Lower lobe of right lung (tissue), 2 donors: ENCODE measurements around the gene B3GALT5. TPM values are rescaled to one million over a fixed set of nuclear protein-coding genes. Genes with fewer than 3 reads are reported as not detected.

Experiments
- ATAC-seq, 2 donors: fragments of 200-7000 bp; cut with Tn5 transposase; one replicate each; pipeline ENCODE4 v1.9.1; 2020 to 2022; ENCODE audit warnings: mild to moderate bottlenecking in 2 of 2, moderate library complexity in 2 of 2
- DNase-seq: peaks from one replicate; pipeline ENCODE4 v3.0.0-alpha.2; 2020
- H3K27ac ChIP-seq: fragments of 200-600 bp; one replicate; pipeline ENCODE4 v1.8.0; 2022
- H3K27me3 ChIP-seq: fragments of 200-600 bp; one replicate; pipeline ENCODE4 v1.8.0; 2022; ENCODE audit warnings: low read depth
- H3K36me3 ChIP-seq: fragments of 200-600 bp; one replicate; pipeline ENCODE4 v1.8.0; 2022; ENCODE audit warnings: mild to moderate bottlenecking
- H3K4me1 ChIP-seq: fragments of 200-600 bp; one replicate; pipeline ENCODE4 v1.8.0; 2022
- H3K4me3 ChIP-seq: fragments of 200-600 bp; one replicate; pipeline ENCODE4 v1.8.0; 2022; ENCODE audit warnings: mild to moderate bottlenecking
- H3K9me3 ChIP-seq: fragments of 200-600 bp; one replicate; pipeline ENCODE4 v1.8.0; 2022
- intact Hi-C: fragments of 100-400 bp; cut with DNase I; formaldehyde crosslinking; loops from one replicate; pipeline ENCODE4 v1.11.0; 2022
- total RNA-seq: library from RNA; stranded (reverse); fragmentation: NEBNext Ultra II Directional; extraction: Animal tissue kit (Norgen Biotek cat#: 25700); gene quantifications from one replicate; pipeline ENCODE4 v1.2.1, GENCODE V29; 2021
- TF ChIP-seq, protein P1 (sequence below): fragments of 200-600 bp; IDR thresholded peaks from one replicate; pipeline ENCODE4 v1.8.0; 2022; ENCODE audit warnings: antibody characterized with exemption, mild to moderate bottlenecking
- donor health status: DM: no; HTN: yes; CAD: no; lungs with severe emphysema.

B3GALT5 gene
- total RNA-seq, 1 donor from 2014 or later, result 1.5 TPM

DNA sequence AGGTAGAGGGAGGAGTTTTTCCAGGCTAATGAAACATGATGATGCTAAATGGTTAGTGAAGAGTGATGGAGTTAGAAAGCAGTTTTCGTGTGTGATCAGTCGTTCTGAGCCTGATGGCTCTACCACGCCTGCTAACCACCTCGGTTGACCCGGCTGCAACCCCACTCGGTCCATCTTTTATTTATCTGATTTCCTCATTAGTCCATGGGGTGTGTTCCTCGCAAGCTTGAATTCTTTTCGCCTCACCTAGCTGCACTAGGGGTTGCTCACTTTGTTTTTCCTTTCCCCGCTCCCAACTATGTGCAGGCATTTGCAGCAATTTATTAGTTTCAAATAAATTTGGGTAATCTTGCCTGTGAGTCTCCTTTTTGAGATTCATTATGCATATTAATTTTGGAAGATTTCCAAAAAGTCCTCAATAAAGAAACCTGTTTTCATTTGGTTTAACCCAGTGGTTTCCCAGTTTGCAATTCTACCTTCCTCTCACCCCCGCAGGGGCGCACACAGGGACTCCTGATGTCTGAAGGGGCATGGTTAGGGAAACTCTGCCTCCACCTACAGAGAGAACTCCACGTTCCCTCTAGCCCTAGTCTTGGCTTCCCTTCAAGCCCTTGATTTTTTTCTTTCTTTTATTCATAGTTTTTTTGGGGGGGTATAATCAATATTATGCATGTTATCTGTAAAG, 12.6 kb downstream of the B3GALT5 start:
- TF ChIP-seq, protein P1, sequence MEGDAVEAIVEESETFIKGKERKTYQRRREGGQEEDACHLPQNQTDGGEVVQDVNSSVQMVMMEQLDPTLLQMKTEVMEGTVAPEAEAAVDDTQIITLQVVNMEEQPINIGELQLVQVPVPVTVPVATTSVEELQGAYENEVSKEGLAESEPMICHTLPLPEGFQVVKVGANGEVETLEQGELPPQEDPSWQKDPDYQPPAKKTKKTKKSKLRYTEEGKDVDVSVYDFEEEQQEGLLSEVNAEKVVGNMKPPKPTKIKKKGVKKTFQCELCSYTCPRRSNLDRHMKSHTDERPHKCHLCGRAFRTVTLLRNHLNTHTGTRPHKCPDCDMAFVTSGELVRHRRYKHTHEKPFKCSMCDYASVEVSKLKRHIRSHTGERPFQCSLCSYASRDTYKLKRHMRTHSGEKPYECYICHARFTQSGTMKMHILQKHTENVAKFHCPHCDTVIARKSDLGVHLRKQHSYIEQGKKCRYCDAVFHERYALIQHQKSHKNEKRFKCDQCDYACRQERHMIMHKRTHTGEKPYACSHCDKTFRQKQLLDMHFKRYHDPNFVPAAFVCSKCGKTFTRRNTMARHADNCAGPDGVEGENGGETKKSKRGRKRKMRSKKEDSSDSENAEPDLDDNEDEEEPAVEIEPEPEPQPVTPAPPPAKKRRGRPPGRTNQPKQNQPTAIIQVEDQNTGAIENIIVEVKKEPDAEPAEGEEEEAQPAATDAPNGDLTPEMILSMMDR, result no peak
- intact Hi-C loops, result no loop called here
- Histone ChIP-seq H3K27ac (no peak overlapping the region), H3K36me3 (no peaks in the 10 kb centered on the region), H3K4me1 (no peaks in the 10 kb centered on the region), H3K4me3 (no peak overlapping the region), H3K27me3 (peaks cover 3% of the 10 kb centered on the region), H3K9me3 (peaks cover 4% of the 10 kb centered on the region)
- no peak for DNase-seq
- no peak for ATAC-seq

DNA sequence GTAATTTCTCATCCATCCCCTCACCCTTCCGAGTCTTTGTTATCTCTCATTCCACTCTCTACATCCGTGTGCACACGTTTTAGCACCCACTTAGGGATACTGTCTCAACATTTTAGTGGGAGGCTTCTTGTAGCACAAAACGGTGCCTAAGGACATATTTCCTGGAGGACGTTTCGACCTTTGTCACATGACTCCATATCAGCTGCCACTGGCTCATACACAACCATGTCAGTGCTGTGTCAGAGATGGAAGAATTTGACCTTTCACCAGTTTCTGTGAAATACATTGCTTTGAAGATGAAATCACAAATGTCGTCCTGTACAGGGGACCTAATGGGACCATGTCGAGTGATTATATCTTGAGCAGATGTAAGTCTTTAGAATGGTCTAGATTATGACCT, 15.6 kb downstream of the B3GALT5 start:
- H3K4me1 ChIP-seq, result no peaks in the 10 kb centered on the region
- no peak overlapping the region for H3K27ac ChIP-seq
- TF ChIP-seq, protein P1, result no peak
- no peaks in the 10 kb centered on the region for H3K36me3 ChIP-seq
- ATAC-seq, result no peak
- intact Hi-C loops, result no loop called here
- DNase-seq, result no peak
- peaks cover 4% of the 10 kb centered on the region for H3K9me3 ChIP-seq
- H3K4me3 ChIP-seq, result no peak overlapping the region
- H3K27me3 ChIP-seq, result peaks cover 8% of the 10 kb centered on the region

DNA sequence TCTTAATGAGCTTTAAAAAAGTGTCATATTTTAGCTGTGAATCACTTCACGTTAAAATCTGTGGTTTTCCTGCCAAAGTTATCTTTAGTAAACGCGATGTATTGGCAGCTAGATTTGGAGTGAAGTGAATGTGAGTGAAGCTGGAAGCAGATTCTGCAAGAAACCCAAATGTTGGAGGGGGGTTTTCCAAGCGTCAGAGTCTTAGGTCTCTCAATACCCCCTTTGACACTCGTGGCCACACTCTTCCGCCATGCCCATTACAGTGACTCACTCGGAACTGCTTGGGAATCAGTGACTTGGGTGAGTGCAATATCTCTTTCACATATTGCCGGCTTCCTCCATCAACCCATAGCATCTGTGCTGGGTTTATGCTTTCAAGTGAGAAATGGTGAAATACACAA, 17.5 kb downstream of the B3GALT5 start:
- TF ChIP-seq, protein P1, result no peak
- no peak overlapping the region for H3K4me3 ChIP-seq
- DNase-seq (no peak), ATAC-seq (no peak)
- no peaks in the 10 kb centered on the region for H3K36me3 ChIP-seq
- no peaks in the 10 kb centered on the region for H3K9me3 ChIP-seq
- intact Hi-C loops, result no loop called here
- H3K27ac ChIP-seq, result no peak overlapping the region
- H3K27me3 ChIP-seq, result peaks cover 8% of the 10 kb centered on the region
- H3K4me1 ChIP-seq, result no peaks in the 10 kb centered on the region

DNA sequence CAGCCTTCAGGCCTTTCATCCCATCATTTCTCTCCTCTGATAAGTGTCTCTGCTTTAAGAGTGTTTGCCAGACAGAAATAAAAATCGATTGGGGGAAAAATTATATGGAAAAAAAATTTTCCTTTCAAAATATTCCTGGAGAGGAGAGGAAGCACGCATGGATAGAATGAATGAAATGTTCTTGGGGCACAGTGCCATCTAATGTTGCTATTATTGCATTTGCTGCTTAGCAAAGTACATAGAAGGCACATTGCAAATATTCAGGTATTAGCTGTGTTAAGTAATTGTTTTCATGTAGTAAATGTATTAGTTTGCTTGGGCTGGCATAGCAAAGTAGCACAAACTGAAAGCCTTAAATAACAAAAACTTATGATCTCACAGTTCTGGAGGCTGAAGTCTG, 18.1 kb downstream of the B3GALT5 start:
- Histone ChIP-seq H3K4me1 (no peaks in the 10 kb centered on the region), H3K4me3 (no peak overlapping the region), H3K36me3 (no peaks in the 10 kb centered on the region), H3K9me3 (no peaks in the 10 kb centered on the region), H3K27me3 (peaks cover 8% of the 10 kb centered on the region), H3K27ac (no peak overlapping the region)
- no peak for ATAC-seq
- intact Hi-C loops, result no loop called here
- TF ChIP-seq, protein P1, result no peak
- no peak for DNase-seq

DNA sequence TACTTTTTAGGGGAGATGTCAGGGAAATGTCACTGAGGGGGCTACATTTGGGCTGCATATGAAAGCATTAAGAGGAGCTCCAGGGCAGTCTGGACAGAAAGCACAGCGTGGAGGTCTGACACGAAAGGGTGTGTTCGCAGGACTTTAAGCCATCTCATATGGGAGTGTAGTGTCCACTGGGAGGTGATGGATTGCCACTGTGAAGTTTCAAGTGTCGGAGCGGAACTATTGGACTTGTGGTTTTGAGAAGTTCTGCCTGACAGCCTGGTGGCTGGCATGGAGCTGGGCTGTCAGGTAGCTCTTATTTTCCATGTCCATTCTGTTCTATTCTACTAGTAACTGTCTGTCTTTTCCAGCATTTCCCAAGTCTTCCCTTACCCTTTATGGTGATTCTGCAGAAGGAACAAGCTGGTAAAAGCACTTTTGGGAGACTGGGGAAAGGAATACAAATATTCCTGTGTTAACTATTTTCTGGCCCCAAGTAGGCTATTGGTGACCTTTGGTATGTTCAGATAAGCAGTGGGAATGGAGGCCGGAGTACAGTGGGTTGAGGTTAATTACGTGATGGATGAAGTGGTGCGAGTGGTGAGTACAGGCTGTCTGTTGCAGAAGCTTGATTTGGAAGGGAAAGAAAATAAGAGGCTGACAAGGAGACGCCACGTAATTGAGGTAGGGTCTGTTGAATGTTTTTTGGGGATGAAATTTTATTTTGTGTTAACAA, 19.3 kb downstream of the B3GALT5 start:
- TF ChIP-seq, protein P1, result no peak
- peaks cover 8% of the 10 kb centered on the region for H3K27me3 ChIP-seq
- ATAC-seq (no peak), DNase-seq (no peak)
- intact Hi-C loops, result no loop called here
- H3K4me1 ChIP-seq, result no peaks in the 10 kb centered on the region
- no peaks in the 10 kb centered on the region for H3K9me3 ChIP-seq
- H3K4me3 ChIP-seq, result no peak overlapping the region
- H3K27ac ChIP-seq, result no peak overlapping the region
- no peaks in the 10 kb centered on the region for H3K36me3 ChIP-seq
